ENCODE results near the gene RNF166. TPM values are rescaled to one million over a fixed set of nuclear protein-coding genes. Genes with fewer than 3 reads are reported as not detected.

Gene RNF166
- total and polyA plus RNA-seq, 2 donors from 2014 or later: 16.3 to 31.4 TPM

- Histone ChIP-seq H3K36me3 (ENCODE audit: control insufficient read depth in 2 of 3, insufficient read depth in 3 of 3, low read length in 3 of 3) (no peaks in the 10 kb centered on the region), H3K27ac (ENCODE audit: low read depth in 2 of 2, low read length in 2 of 2) (no peak overlapping the region), H3K9ac (ENCODE audit: low read length in 3 of 3) (peak overlapping the region in 1 of 3 donors; percentile 40), H3K9me3 (ENCODE audit: control insufficient read depth in 2 of 3, insufficient read depth in 1 of 3, low read length in 3 of 3) (no peaks in the 10 kb centered on the region), H3K4me1 (ENCODE audit: control insufficient read depth in 2 of 3, insufficient read depth in 2 of 3, low read depth in 1 of 3, low read length in 3 of 3) (peaks cover 0 to 4% (median 0%) of the 10 kb centered on the region in 3 donors), H3K4me3 (ENCODE audit: low read length in 3 of 3) (peak overlapping the region in 2 of 3 donors; percentile 10 to 58), H3K27me3 (ENCODE audit: control insufficient read depth, insufficient read depth, low read length) (peaks cover 11% of the 10 kb centered on the region)
- TF ChIP-seq CTCF (IDR thresholded peaks at IDR 0.05; ENCODE audit: borderline replicate concordance, extremely low read depth, insufficient read depth): no peak
- intact Hi-C loops (cut with DNase I): no loop called here
- FAIRE-seq (no peak), DNase-seq (peak in 3 of 5 donors; percentile 27 to 77 (median 29))
These were observed 20.8 kb downstream of the RNF166 start for GRCh38 chr16:88685156-88686061.

- intact Hi-C loops (cut with DNase I): no loop called here
- no peaks in the 10 kb centered on the region for H3K36me3 ChIP-seq (ENCODE audit: control insufficient read depth in 2 of 3, insufficient read depth in 3 of 3, low read length in 3 of 3)
- FAIRE-seq (no peak), DNase-seq (no peak)
- H3K4me3 ChIP-seq (ENCODE audit: low read length in 3 of 3): no peak overlapping the region
- peaks cover 0 to 4% (median 0%) of the 10 kb centered on the region in 3 donors for H3K4me1 ChIP-seq (ENCODE audit: control insufficient read depth in 2 of 3, insufficient read depth in 2 of 3, low read depth in 1 of 3, low read length in 3 of 3)
- TF ChIP-seq CTCF (IDR thresholded peaks at IDR 0.05; ENCODE audit: borderline replicate concordance, extremely low read depth, insufficient read depth): no peak
- H3K9me3 ChIP-seq (ENCODE audit: control insufficient read depth in 2 of 3, insufficient read depth in 1 of 3, low read length in 3 of 3): no peaks in the 10 kb centered on the region
- H3K27me3 ChIP-seq (ENCODE audit: control insufficient read depth, insufficient read depth, low read length): peaks cover 11% of the 10 kb centered on the region
- no peak overlapping the region for H3K27ac ChIP-seq (ENCODE audit: low read depth in 2 of 2, low read length in 2 of 2)
- no peak overlapping the region for H3K9ac ChIP-seq (ENCODE audit: low read length in 3 of 3)
These were observed 21.5 kb downstream of the RNF166 start for GRCh38 chr16:88684569-88685155.

- DNase-seq (peak in 1 of 5 donors; percentile 87), FAIRE-seq (no peak)
- peaks cover 9% of the 10 kb centered on the region for H3K27me3 ChIP-seq (ENCODE audit: control insufficient read depth, insufficient read depth, low read length)
These were observed 24.3 kb downstream of the RNF166 start for GRCh38 chr16:88681709-88682451.

More at GRCh38 chr16:88681709-88682451, 24.3 kb downstream of the RNF166 start:
- Histone ChIP-seq H3K4me1 (ENCODE audit: control insufficient read depth in 2 of 3, insufficient read depth in 2 of 3, low read depth in 1 of 3, low read length in 3 of 3) (peaks cover 0 to 6% (median 0%) of the 10 kb centered on the region in 3 donors), H3K36me3 (ENCODE audit: control insufficient read depth in 2 of 3, insufficient read depth in 3 of 3, low read length in 3 of 3) (no peaks in the 10 kb centered on the region), H3K27ac (ENCODE audit: low read depth in 2 of 2, low read length in 2 of 2) (no peak overlapping the region), H3K4me3 (ENCODE audit: low read length in 3 of 3) (no peak overlapping the region), H3K9ac (ENCODE audit: low read length in 3 of 3) (no peak overlapping the region), H3K9me3 (ENCODE audit: control insufficient read depth in 2 of 3, insufficient read depth in 1 of 3, low read length in 3 of 3) (no peaks in the 10 kb centered on the region)
- intact Hi-C loops (cut with DNase I): no loop called here
- TF ChIP-seq CTCF (IDR thresholded peaks at IDR 0.05; ENCODE audit: borderline replicate concordance, extremely low read depth, insufficient read depth): no peak
